K562 (cell line): ENCODE measurements around the gene OR52K1. TPM values are rescaled to one million over a fixed set of nuclear protein-coding genes. Genes with fewer than 3 reads are reported as not detected.

Experiments used
- BCL6 ChIP-seq: fragments of 250-450 bp; sonication (Bioruptor Pico); IDR thresholded peaks from 2 replicates; pipeline ENCODE4 v1.4.0; 2020
- C11orf30 ChIP-seq: fragments of 450-650 bp; IDR thresholded peaks from 2 replicates; pipeline ENCODE4 v1.6.1; 2016; ENCODE audit warnings: low read depth, mild to moderate bottlenecking
- CBFB ChIP-seq: sonication (generic); formaldehyde crosslinking; IDR thresholded peaks from 2 replicates; pipeline ENCODE4 v1.4.0; 2020; ENCODE audit warnings: mild to moderate bottlenecking, missing genetic modification reagents
- CTCF ChIP-seq, 3 experiments: IDR thresholded peaks in 2 of 3; conservative IDR thresholded peaks in 1 of 3; 2 replicates each; pipeline ENCODE4 v1.5.1; 2011 to 2012; ENCODE audit warnings: low read length in 3 of 3, mild to moderate bottlenecking in 3 of 3, control low read depth in 2 of 3, improper control_type of control experiment in 1 of 3, inconsistent platforms in 1 of 3, low read depth in 1 of 3, mixed read lengths in 1 of 3, moderate library complexity in 1 of 3; ENCODE audit not compliant: insufficient read depth in 2 of 3
- DPF2 ChIP-seq: fragments of 450-650 bp; IDR thresholded peaks from 2 replicates; pipeline ENCODE4 v1.6.1; 2016
- GABPB2 ChIP-seq: fragments of 250-450 bp; sonication (Bioruptor Pico); conservative IDR thresholded peaks from 2 replicates; pipeline ENCODE4 v1.5.1; 2021; ENCODE audit warnings: mild to moderate bottlenecking
- GATAD2B ChIP-seq: fragments of 450-650 bp; IDR thresholded peaks from 2 replicates; pipeline ENCODE4 v1.6.1; 2017; ENCODE audit warnings: mild to moderate bottlenecking, borderline replicate concordance
- HDAC2 ChIP-seq: fragments of 450-650 bp; IDR thresholded peaks from 2 replicates; pipeline ENCODE4 v1.6.1; 2016; ENCODE audit warnings: mild to moderate bottlenecking
- HMG20A ChIP-seq: fragments of 450-650 bp; formaldehyde crosslinking; conservative IDR thresholded peaks from 2 replicates; pipeline ENCODE4 v1.4.0; 2020; ENCODE audit warnings: mild to moderate bottlenecking, mixed read lengths
- HMG20B ChIP-seq: fragments of 250-450 bp; sonication (Bioruptor Pico); IDR thresholded peaks from 2 replicates; pipeline ENCODE4 v1.5.0; 2021; ENCODE audit warnings: mild to moderate bottlenecking
- HNRNPLL ChIP-seq: fragments of 200-400 bp; formaldehyde crosslinking; IDR thresholded peaks from 2 replicates; pipeline ENCODE4 v1.6.1; 2017; ENCODE audit warnings: low read length, low read depth, mild to moderate bottlenecking; ENCODE audit not compliant: poor library complexity, severe bottlenecking
- HSF4 ChIP-seq: fragments of 250-450 bp; sonication (Bioruptor Pico); IDR thresholded peaks from 2 replicates; pipeline ENCODE4 v2.1.2; 2022; ENCODE audit warnings: mild to moderate bottlenecking, moderate library complexity, borderline replicate concordance
- ID3 ChIP-seq, 2 experiments: fragments of 250-450 bp in 1 of 2; fragments of 450-650 bp in 1 of 2; sonication (Bioruptor Pico) in 1 of 2; IDR thresholded peaks; 2 replicates each; pipeline versions ENCODE4 v1.6.1 to v1.8.0; 2016 to 2021; ENCODE audit warnings: mild to moderate bottlenecking in 2 of 2, moderate library complexity in 2 of 2, missing compliant biosample characterization in 1 of 2, missing genetic modification characterization in 1 of 2
- KLF13 ChIP-seq: fragments of 450-650 bp; IDR thresholded peaks from 2 replicates; pipeline ENCODE4 v1.6.1; 2016; ENCODE audit warnings: missing genetic modification characterization, low read depth, mild to moderate bottlenecking, missing compliant biosample characterization, moderate library complexity, borderline replicate concordance
- MAFG ChIP-seq: fragments of 450-650 bp; conservative IDR thresholded peaks from 2 replicates; pipeline ENCODE4 v1.6.1; 2016; ENCODE audit warnings: missing genetic modification characterization, missing compliant biosample characterization
- MAFK ChIP-seq: IDR thresholded peaks from 2 replicates; pipeline ENCODE4 v1.6.1; 2011; ENCODE audit warnings: low read length, improper control_type of control experiment
- POLR2G ChIP-seq: fragments of 200-400 bp; formaldehyde crosslinking; IDR thresholded peaks from 2 replicates; pipeline ENCODE4 v1.6.1; 2017; ENCODE audit warnings: low read depth, mild to moderate bottlenecking, antibody characterized with exemption, low read length, moderate library complexity
- RFX5 ChIP-seq: IDR thresholded peaks from 2 replicates; pipeline ENCODE4 v1.6.1; 2011; ENCODE audit warnings: low read depth, mild to moderate bottlenecking, improper control_type of control experiment, low read length
- TAF1 ChIP-seq: IDR thresholded peaks from 2 replicates; pipeline ENCODE4 v1.6.1; 2011; ENCODE audit warnings: mild to moderate bottlenecking, low read length, moderate library complexity; ENCODE audit not compliant: insufficient read depth, control insufficient read depth, severe bottlenecking; ENCODE audit errors: extremely low read depth
- TSC22D4 ChIP-seq: fragments of 450-650 bp; IDR thresholded peaks from 2 replicates; pipeline ENCODE4 v1.6.1; 2016; ENCODE audit warnings: missing genetic modification characterization, missing biosample characterization, control low read depth
- ZNF140 ChIP-seq: fragments of 250-450 bp; sonication (Bioruptor Pico); IDR thresholded peaks from 2 replicates; pipeline ENCODE4 v1.8.0; 2021; ENCODE audit warnings: moderate library complexity, mild to moderate bottlenecking, inconsistent platforms
- ZNF174 ChIP-seq: fragments of 250-450 bp; sonication (Bioruptor Pico); IDR thresholded peaks from 2 replicates; pipeline ENCODE4 v1.4.0; 2020; ENCODE audit warnings: mild to moderate bottlenecking
- ZNF212 ChIP-seq: fragments of 450-650 bp; formaldehyde crosslinking; IDR thresholded peaks from 2 replicates; pipeline ENCODE4 v1.4.0; 2020; ENCODE audit warnings: mild to moderate bottlenecking
- ZNF224 ChIP-seq: sonication (generic); formaldehyde crosslinking; IDR thresholded peaks from 2 replicates; pipeline ENCODE4 v1.8.0; 2022; ENCODE audit warnings: mild to moderate bottlenecking, missing genetic modification reagents
- ZNF316 ChIP-seq: fragments of 450-650 bp; IDR thresholded peaks from 2 replicates; pipeline ENCODE4 v1.6.1; 2016
- ZNF785 ChIP-seq: fragments of 250-450 bp; sonication (Bioruptor Pico); IDR thresholded peaks from 2 replicates; pipeline ENCODE4 v1.4.0; 2020; ENCODE audit warnings: mild to moderate bottlenecking
- polyA plus RNA-seq, 8 experiments: library from polyadenylated mRNA; depleted of rRNA in 4 of 8; stranded (reverse) in 5 of 8; unstranded in 3 of 8; fragments of >200 nt; fragmentation: Nextera tagmentation in 2 of 8; fragmentation: Illumina TruSeq in 1 of 8; extraction: Ambion mirVana in 2 of 8; extraction: Trizol in 1 of 8; gene quantifications; 2 replicates each; pipeline versions ENCODE4 v1.2.1 to v1.2.3, GENCODE V29; 2011 to 2014; ENCODE audit warnings: inconsistent platforms in 1 of 8, missing spikeins in 1 of 8
- total RNA-seq, 7 experiments: library from RNA; depleted of rRNA in 6 of 7; stranded (reverse); fragments of >200 nt in 6 of 7; fragmentation: Illumina TruSeq in 2 of 7; extraction: Trizol in 2 of 7; gene quantifications; 2 replicates each; pipeline versions ENCODE4 v1.2.1 to v1.2.3, GENCODE V29; 2011 to 2021; ENCODE audit warnings: low replicate concordance in 1 of 7
- TF ChIP-seq, protein P1 (sequence below): sonication (generic); formaldehyde crosslinking; IDR thresholded peaks from 2 replicates; pipeline ENCODE4 v1.8.0; 2022; ENCODE audit warnings: mild to moderate bottlenecking, missing genetic modification reagents, borderline replicate concordance

OR52K1 gene
- total and polyA plus RNA-seq, 9 of the 15 experiments (the other 6 are each of a cell fraction or from before 2014, with no cell fraction given): not detected

DNA sequence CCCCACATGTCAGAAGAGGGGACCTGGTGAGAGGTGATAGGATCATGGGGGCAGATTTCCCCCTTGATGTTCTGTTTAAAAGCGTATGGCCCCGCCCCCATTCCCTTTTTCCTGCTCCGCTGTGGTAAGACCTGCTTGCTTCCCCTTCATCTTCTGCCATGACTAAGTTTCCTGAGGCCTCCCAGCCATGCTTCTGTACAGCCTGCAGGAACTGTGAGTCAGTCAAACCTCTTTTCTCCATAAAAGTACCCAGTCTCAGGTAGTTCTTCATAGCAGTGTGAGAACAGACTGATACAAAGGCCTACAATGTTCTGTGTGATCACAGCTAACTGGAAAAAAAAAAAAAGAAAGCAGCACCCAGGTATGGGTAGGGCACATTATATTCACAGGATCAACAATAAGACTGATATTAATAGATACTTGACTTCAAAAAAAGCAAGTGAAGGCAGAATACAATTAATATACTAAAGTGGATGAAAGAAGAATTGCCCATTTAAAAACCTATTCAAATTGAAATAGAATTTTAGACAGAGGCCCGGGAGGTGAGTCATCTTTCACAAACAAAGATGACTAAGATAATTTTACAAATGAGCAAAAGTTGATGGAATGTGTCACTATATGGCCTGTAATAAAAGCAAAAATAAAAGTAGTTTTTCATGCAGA, 1.7 kb upstream of the OR52K1 start (continued):
- TF ChIP-seq MAFG (tag) (0 out of 2 replicates have a peak, but pooled peaks have one; percentile 10), HNRNPLL (no peak), TAF1 (no peak), TSC22D4 (tag) (no peak), CTCF (IDR thresholded peaks at IDR 0.05 in 2 of 3, conservative IDR thresholded peaks at IDR 0.05 in 1 of 3; ENCODE audit: insufficient read depth in 2 of 3, low read depth in 1 of 3, low read length in 3 of 3) (no peak), ZNF212 (no peak), HSF4 (CRISPR knock-in tag) (no peak), RFX5 (no peak), HDAC2 (no peak), HMG20B (CRISPR knock-in tag) (no peak), ZNF140 (CRISPR knock-in tag) (no peak), BCL6 (CRISPR knock-in tag) (no peak), HMG20A (CRISPR knock-in tag) (no peak), GABPB2 (no peak), CBFB (no peak), MAFK (no peak), ZNF785 (CRISPR knock-in tag) (no peak), ZNF174 (CRISPR knock-in tag) (no peak), KLF13 (no peak), POLR2G (no peak), C11orf30 (peak; percentile 39; the same call in 1 of the 2 replicates), DPF2 (0 out of 2 replicates have a peak, but pooled peaks have one; percentile 35), ZNF224 (CRISPR knock-in tag) (no peak), GATAD2B (no peak), ZNF316 (0 out of 2 replicates have a peak, but pooled peaks have one; percentile 18), ID3 (CRISPR knock-in tag; IDR thresholded peaks at IDR 0.05) (no peak), ID3 (tag; IDR thresholded peaks at IDR 0.05) (no peak)
- TF ChIP-seq, protein P1, sequence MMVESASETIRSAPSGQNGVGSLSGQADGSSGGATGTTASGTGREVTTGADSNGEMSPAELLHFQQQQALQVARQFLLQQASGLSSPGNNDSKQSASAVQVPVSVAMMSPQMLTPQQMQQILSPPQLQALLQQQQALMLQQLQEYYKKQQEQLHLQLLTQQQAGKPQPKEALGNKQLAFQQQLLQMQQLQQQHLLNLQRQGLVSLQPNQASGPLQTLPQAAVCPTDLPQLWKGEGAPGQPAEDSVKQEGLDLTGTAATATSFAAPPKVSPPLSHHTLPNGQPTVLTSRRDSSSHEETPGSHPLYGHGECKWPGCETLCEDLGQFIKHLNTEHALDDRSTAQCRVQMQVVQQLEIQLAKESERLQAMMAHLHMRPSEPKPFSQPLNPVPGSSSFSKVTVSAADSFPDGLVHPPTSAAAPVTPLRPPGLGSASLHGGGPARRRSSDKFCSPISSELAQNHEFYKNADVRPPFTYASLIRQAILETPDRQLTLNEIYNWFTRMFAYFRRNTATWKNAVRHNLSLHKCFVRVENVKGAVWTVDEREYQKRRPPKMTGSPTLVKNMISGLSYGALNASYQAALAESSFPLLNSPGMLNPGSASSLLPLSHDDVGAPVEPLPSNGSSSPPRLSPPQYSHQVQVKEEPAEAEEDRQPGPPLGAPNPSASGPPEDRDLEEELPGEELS (CRISPR knock-in tag): no peak
